GM12801 (cell line): ENCODE measurements around the gene ST13.

Experiments used
- TF ChIP-seq, protein P1 (sequence below): IDR thresholded peaks from one replicate; pipeline ENCODE4 v1.5.1; 2011; ENCODE audit warnings: control low read depth; ENCODE audit not compliant: insufficient read length; ENCODE audit errors: extremely low read depth

The ST13 gene

DNA sequence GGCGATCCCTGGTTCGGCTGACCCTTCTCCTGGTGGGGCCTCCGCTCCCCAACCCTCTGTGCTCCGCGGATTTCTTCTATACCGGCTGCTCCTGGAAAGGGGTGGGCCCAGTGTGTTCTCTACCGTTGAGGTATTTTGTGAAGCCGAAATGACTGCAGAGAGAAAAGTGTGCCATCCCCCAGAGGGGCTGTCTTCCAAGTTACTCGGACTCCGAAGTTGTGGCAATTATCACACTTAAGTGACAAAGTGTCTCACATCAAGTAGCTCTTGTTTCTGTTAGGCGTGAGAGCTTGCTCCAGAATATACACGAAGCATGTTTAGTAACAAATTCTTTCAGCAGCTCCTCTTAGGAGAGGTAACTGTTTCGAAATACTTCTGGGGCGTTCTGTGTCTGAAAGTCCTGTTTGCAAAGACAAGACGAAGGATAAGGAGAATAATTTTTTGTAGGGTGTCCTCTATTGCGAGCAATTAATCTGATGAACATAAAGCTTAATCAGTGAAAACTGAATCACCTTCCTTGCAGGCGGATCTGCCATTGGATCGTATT lies 943 bp upstream of the ST13 start:
- TF ChIP-seq, protein P1, sequence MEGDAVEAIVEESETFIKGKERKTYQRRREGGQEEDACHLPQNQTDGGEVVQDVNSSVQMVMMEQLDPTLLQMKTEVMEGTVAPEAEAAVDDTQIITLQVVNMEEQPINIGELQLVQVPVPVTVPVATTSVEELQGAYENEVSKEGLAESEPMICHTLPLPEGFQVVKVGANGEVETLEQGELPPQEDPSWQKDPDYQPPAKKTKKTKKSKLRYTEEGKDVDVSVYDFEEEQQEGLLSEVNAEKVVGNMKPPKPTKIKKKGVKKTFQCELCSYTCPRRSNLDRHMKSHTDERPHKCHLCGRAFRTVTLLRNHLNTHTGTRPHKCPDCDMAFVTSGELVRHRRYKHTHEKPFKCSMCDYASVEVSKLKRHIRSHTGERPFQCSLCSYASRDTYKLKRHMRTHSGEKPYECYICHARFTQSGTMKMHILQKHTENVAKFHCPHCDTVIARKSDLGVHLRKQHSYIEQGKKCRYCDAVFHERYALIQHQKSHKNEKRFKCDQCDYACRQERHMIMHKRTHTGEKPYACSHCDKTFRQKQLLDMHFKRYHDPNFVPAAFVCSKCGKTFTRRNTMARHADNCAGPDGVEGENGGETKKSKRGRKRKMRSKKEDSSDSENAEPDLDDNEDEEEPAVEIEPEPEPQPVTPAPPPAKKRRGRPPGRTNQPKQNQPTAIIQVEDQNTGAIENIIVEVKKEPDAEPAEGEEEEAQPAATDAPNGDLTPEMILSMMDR: no peak

DNA sequence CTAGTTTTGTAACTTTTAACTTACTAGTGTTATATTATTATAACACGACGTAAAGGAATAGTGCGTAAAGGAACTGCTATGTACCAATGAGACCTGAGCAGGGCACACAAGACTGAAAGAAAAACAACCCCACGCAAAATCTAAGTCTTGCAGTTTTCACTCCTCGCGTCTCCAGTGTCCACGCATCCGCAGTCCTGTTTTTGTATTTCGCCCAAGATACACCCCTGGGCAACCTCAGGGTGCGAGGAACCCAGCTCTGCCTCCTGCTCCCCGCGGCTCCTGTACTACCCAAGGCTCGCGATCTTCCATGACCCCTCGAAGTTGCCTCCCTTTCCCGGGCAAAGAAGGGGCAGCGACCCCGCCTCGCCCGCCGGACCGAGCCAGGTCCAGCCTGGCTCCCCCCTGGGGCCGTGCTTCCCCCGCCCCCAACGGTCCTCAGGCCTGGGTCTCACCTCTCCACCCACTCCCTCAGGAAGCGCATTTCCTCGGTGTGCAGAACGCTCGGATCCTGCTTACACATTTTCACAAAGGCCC lies 393 bp downstream of the ST13 start:
- TF ChIP-seq, protein P1: no peak

DNA sequence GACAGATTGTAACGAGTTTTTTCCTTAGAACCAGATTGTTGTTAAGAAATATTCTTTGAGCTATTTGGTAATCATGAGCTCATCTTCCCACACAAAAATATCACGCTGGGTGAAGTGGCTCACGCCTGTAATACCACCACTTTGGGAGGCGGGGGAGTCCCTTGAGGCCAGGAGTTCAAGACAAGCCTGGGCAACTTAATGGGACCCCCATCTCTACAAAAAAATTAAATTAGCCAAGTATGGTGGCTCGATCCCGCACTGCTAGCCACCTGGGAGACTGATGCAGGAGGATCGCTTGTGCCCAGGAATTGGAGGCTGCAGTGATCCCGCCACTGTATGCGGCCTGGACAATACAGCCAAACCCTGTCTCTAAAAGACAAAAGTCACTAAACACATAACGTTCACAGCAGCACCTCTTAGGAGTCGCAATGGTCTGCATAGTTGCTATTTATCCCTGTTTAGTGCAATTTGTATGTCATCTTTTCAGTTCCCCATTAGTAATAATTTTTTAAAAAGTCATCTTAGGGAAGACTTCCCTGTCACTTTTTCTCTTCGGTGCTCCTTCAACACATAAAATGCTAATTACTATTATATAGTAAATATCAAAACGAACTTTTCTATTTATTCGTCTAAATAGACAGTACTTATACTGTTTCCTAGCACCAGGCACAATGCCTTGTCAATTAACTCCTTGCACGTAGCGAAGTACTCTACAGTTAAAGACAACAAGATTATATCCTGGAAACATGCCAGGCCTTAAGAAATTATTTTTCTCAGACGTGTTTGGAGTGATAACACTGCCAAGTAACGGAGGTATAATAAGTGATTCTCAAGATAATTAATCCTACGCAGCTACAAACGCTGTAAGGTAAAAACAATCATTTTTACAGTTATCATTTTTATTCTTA lies 1.1 kb downstream of the ST13 start:
- TF ChIP-seq, protein P1: no peak

DNA sequence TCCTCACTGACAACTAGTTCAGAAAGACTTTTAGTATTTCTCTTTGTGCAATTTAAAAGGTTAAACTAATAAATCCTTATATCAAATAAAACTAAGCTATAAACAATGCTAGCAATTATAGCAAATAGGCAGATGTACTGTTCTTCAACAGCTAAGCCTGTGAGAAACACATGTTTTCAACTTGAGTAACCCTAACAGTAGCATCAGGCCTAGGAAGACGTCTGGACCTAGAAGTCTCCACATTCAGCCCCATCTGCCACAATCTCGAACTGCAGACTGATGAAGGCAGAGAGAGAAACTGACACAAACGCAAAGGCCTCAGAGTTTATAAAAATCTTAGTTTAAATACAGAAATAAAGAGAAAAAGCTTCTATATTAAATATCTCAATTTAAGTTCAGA lies 2.5 kb downstream of the ST13 start:
- TF ChIP-seq, protein P1: no peak

DNA sequence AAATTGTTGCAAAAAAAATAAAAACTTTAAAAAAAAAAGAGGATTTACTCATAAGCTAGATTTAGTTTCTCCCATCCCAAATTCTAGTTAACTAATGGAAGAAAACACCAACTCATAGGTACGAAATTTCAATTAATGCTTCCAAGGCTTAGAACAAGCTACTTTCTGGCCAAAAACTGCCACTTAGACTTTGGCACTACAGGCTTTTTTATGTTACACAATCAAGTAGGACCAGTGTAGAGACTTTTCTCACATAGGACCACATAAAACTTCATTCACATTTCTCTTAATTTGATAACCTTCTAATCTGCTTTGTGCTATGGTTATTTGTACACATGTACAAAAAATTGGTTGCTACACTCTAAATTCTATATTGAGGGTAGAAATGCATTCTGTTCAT lies 3.1 kb downstream of the ST13 start:
- TF ChIP-seq, protein P1: no peak

DNA sequence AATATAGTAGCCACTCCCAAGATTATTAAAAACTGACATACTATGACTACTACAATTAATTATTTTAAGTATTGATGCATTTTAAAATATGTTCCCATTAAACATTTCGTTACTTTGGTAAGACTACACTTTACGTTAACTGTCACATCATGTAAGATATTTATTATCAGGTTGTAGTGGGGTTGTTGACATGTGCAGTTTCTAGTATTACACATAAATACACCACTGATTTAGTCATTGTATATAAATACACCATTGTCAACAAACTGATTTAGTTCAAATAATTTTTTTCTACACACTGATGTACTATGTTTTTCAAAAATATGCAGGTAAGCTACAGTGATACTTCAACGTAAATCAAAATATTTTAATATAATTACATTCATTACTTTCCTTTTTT lies 11.5 kb downstream of the ST13 start:
- TF ChIP-seq, protein P1: no peak

DNA sequence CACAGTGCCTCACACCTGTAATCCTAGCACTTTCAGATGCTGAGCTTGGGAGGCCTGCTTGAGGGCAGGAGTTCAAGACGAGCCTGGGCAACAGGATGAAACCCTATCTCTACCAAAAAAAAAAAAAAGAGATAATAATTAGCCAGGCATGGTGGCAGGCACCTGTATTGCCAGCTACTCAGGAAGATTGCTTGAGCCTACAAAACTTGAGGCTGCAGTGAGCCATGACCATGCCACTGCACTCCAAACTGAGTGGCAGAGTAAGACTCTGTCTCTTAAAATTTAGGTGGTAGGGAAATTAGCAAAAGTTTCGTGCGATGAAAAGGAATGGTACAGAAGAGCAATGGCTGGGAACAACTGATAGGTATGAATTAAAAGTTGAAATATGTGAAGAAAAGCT lies 18.0 kb downstream of the ST13 start:
- TF ChIP-seq, protein P1: no peak
